BE2C (cell line): ENCODE data around the gene RETREG1.
"Not testable (repeated sequence)": the region's sequence is repeated elsewhere in the genome, so short reads cannot be mapped to it uniquely, and the experiment has no call there.

Experiments used
- DNase-seq: peaks from one replicate; pipeline ENCODE4 v3.0.0-alpha.2; 2020
- H3K27me3 ChIP-seq: fragments of 250-450 bp; sonication (Bioruptor Pico); 2 replicates; pipeline ENCODE4 v1.5.1; 2020; ENCODE audit warnings: mild to moderate bottlenecking
- H3K36me3 ChIP-seq: fragments of 250-450 bp; sonication (Bioruptor Pico); 2 replicates; pipeline ENCODE4 v1.5.1; 2020; ENCODE audit warnings: mild to moderate bottlenecking
- H3K4me1 ChIP-seq: fragments of 250-450 bp; sonication (Bioruptor Pico); 2 replicates; pipeline ENCODE4 v1.5.1; 2020
- H3K4me3 ChIP-seq: 2 replicates; pipeline ENCODE4 v1.5.1; 2011; ENCODE audit warnings: low read depth, low read length
- H3K9me3 ChIP-seq: fragments of 250-450 bp; sonication (Bioruptor Pico); 2 replicates; pipeline ENCODE4 v1.5.1; 2020
- CTCF ChIP-seq: IDR thresholded peaks from 2 replicates; pipeline ENCODE4 v1.5.1; 2012; ENCODE audit warnings: mild to moderate bottlenecking, low read depth, low read length

RETREG1 gene

GRCh38 chr5:16455668-16456067 lies 161.1 kb downstream of the RETREG1 start:
- Histone ChIP-seq H3K4me3 (no peak overlapping the region), H3K36me3 (peaks cover 80% of the 10 kb centered on the region), H3K27me3 (no peaks in the 10 kb centered on the region), H3K9me3 (no peaks in the 10 kb centered on the region), H3K4me1 (peaks cover 20% of the 10 kb centered on the region)
- no peak for TF ChIP-seq CTCF
- DNase-seq: no peak

- Histone ChIP-seq H3K9me3 (no peaks in the 10 kb centered on the region), H3K36me3 (peaks cover 86% of the 10 kb centered on the region), H3K4me1 (peaks cover 20% of the 10 kb centered on the region), H3K27me3 (no peaks in the 10 kb centered on the region), H3K4me3 (no peak overlapping the region)
- DNase-seq: no peak
- TF ChIP-seq CTCF: no peak
Observed at GRCh38 chr5:16454686-16455085, 162.1 kb downstream of the RETREG1 start.

- no peaks in the 10 kb centered on the region for H3K27me3 ChIP-seq
- peak; percentile 49 for DNase-seq
- no peak overlapping the region for H3K4me3 ChIP-seq
- no peaks in the 10 kb centered on the region for H3K9me3 ChIP-seq
- peak; percentile 79 for TF ChIP-seq CTCF
- peaks cover 86% of the 10 kb centered on the region for H3K36me3 ChIP-seq
- H3K4me1 ChIP-seq: peaks cover 20% of the 10 kb centered on the region
Observed at GRCh38 chr5:16453609-16454008, 163.2 kb downstream of the RETREG1 start.

GRCh38 chr5:16450163-16450562 lies 166.6 kb downstream of the RETREG1 start:
- Histone ChIP-seq H3K9me3 (no peaks in the 10 kb centered on the region), H3K27me3 (no peaks in the 10 kb centered on the region), H3K36me3 (peaks cover 58% of the 10 kb centered on the region), H3K4me3 (no peak overlapping the region), H3K4me1 (peaks cover 17% of the 10 kb centered on the region)
- TF ChIP-seq CTCF: no peak
- no peak for DNase-seq

- Histone ChIP-seq H3K4me3 (no peak overlapping the region), H3K9me3 (no peaks in the 10 kb centered on the region), H3K27me3 (no peaks in the 10 kb centered on the region), H3K36me3 (peaks cover 35% of the 10 kb centered on the region), H3K4me1 (peaks cover 6% of the 10 kb centered on the region)
- DNase-seq: peak; percentile 85
- no peak for TF ChIP-seq CTCF
Observed at GRCh38 chr5:16446993-16447392, 169.8 kb downstream of the RETREG1 start.

- no peak for DNase-seq
- Histone ChIP-seq H3K4me3 (no peak overlapping the region), H3K4me1 (no peaks in the 10 kb centered on the region; the same call in 1 of the 2 replicates), H3K27me3 (no peaks in the 10 kb centered on the region), H3K9me3 (no peaks in the 10 kb centered on the region), H3K36me3 (no peaks in the 10 kb centered on the region)
- TF ChIP-seq CTCF: peak; percentile 35; the same call in 1 of the 2 replicates
Observed at GRCh38 chr5:16437977-16438376, 178.8 kb downstream of the RETREG1 start.

GRCh38 chr5:16436065-16436682 lies 180.6 kb downstream of the RETREG1 start:
- not testable (repeated sequence) for H3K4me3 ChIP-seq, H3K36me3 ChIP-seq, H3K4me1 ChIP-seq, DNase-seq, H3K9me3 ChIP-seq, H3K27me3 ChIP-seq
